Islet precursor cell (in vitro differentiated cells): ENCODE data around the gene SH2D6.
A peak's percentile ranks its signal among the peaks of the same experiment; 100 is the strongest.
"Not testable (repeated sequence)": the region's sequence is repeated elsewhere in the genome, so short reads cannot be mapped to it uniquely, and the experiment has no call there.

ENCODE experiments used
- DNase-seq: peaks from one replicate; pipeline ENCODE4 v3.0.0-alpha.2; 2018

SH2D6 gene

GRCh38 chr2:85422072-85422457, 3.6 kb downstream of the SH2D6 start:
- DNase-seq: no peak

- no peak for DNase-seq
Observed at GRCh38 chr2:85423525-85423924, 5.0 kb downstream of the SH2D6 start.

- no peak for DNase-seq
Observed at GRCh38 chr2:85425588-85425987, 7.1 kb downstream of the SH2D6 start.

- no peak for DNase-seq
Observed at GRCh38 chr2:85427300-85427835, 8.9 kb downstream of the SH2D6 start.

- no peak for DNase-seq
Observed at GRCh38 chr2:85428343-85428881, 9.9 kb downstream of the SH2D6 start.

- DNase-seq: no peak
Observed at GRCh38 chr2:85429213-85429923, 10.9 kb downstream of the SH2D6 start.

GRCh38 chr2:85429924-85430289, 11.4 kb downstream of the SH2D6 start:
- DNase-seq: no peak

GRCh38 chr2:85430752-85431569, 12.4 kb downstream of the SH2D6 start:
- DNase-seq: no peak

- DNase-seq: no peak
Observed at GRCh38 chr2:85431570-85432205, 13.2 kb downstream of the SH2D6 start.

GRCh38 chr2:85433511-85434089, 15.1 kb downstream of the SH2D6 start:
- DNase-seq: peak; percentile 80

GRCh38 chr2:85434696-85435095, 16.2 kb downstream of the SH2D6 start:
- DNase-seq: no peak

- DNase-seq: no peak
Observed at GRCh38 chr2:85435220-85435958, 16.9 kb downstream of the SH2D6 start.

- no peak for DNase-seq
Observed at GRCh38 chr2:85435981-85436835, 17.7 kb downstream of the SH2D6 start.

GRCh38 chr2:85436836-85437487, 18.4 kb downstream of the SH2D6 start:
- no peak for DNase-seq

GRCh38 chr2:85437488-85438200, 19.1 kb downstream of the SH2D6 start:
- DNase-seq: peak; percentile 86

- peak; percentile 69 for DNase-seq
Observed at GRCh38 chr2:85438201-85439024, 19.9 kb downstream of the SH2D6 start.

- DNase-seq: no peak
Observed at GRCh38 chr2:85439025-85439472, 20.5 kb downstream of the SH2D6 start.

- not testable (repeated sequence) for DNase-seq
Observed at GRCh38 chr2:85439569-85439968, 21.1 kb downstream of the SH2D6 start.

- DNase-seq: no peak
Observed at GRCh38 chr2:85439986-85440385, 21.5 kb downstream of the SH2D6 start.
